C4-2B (cell line): Measurements from ENCODE around the gene AGK.

ENCODE experiments used
- H3K27ac ChIP-seq: fragments of 450-650 bp; 2 replicates; pipeline ENCODE4 v1.5.1; 2017
- ZFX ChIP-seq: fragments of 450-650 bp; IDR thresholded peaks from 2 replicates; pipeline ENCODE4 v1.6.1; 2017
- TF ChIP-seq, protein P1 (sequence below): fragments of 450-650 bp; conservative IDR thresholded peaks from 2 replicates; pipeline ENCODE4 v1.5.1; 2017; ENCODE audit warnings: mild to moderate bottlenecking

The AGK gene, protein sequence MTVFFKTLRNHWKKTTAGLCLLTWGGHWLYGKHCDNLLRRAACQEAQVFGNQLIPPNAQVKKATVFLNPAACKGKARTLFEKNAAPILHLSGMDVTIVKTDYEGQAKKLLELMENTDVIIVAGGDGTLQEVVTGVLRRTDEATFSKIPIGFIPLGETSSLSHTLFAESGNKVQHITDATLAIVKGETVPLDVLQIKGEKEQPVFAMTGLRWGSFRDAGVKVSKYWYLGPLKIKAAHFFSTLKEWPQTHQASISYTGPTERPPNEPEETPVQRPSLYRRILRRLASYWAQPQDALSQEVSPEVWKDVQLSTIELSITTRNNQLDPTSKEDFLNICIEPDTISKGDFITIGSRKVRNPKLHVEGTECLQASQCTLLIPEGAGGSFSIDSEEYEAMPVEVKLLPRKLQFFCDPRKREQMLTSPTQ

DNA sequence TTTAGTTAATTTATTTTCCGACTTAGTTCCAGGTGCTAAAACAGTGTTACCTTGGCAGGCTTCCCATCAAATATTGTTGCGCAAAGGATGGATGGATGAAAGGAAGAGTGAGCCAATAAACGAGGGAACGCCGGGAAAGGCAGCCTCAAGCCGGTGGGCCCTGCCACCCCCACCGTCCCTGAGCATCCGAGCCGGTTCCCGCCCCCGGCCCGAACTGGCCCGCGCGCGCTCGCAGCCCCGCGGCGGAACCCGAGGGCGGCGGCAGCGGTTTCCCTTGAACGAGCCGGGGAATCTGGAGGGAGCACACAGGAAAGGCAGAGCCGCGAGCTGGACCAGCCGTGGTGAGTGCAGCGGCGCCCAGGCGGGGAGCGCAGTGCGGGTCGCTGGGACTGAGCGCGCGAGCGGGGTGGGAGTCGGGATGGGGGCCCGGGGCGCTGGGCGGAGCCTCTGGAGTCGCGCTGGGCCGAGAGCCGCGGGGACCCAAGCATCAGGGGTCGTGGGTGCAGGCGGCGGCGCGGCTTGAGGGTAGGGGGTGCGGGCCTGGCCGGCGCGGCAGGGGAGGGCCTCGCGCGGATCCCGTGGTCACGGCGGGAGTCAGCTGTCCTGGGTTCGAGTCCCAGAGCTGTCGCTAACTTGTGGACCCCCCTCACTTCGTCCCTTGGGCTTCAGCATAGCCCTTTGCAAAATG lies at the start of gene AGK:
AGK (plus strand) TSS at position 317 of the 688 bp plus-strand sequence. CDS start 4,057 bp downstream, outside the sequence.
- peak within 1 kb of the TSS; percentile 85 for H3K27ac ChIP-seq
- TF ChIP-seq, protein P1, sequence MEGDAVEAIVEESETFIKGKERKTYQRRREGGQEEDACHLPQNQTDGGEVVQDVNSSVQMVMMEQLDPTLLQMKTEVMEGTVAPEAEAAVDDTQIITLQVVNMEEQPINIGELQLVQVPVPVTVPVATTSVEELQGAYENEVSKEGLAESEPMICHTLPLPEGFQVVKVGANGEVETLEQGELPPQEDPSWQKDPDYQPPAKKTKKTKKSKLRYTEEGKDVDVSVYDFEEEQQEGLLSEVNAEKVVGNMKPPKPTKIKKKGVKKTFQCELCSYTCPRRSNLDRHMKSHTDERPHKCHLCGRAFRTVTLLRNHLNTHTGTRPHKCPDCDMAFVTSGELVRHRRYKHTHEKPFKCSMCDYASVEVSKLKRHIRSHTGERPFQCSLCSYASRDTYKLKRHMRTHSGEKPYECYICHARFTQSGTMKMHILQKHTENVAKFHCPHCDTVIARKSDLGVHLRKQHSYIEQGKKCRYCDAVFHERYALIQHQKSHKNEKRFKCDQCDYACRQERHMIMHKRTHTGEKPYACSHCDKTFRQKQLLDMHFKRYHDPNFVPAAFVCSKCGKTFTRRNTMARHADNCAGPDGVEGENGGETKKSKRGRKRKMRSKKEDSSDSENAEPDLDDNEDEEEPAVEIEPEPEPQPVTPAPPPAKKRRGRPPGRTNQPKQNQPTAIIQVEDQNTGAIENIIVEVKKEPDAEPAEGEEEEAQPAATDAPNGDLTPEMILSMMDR, result no peak
- TF ChIP-seq ZFX, result peak; percentile 95

DNA sequence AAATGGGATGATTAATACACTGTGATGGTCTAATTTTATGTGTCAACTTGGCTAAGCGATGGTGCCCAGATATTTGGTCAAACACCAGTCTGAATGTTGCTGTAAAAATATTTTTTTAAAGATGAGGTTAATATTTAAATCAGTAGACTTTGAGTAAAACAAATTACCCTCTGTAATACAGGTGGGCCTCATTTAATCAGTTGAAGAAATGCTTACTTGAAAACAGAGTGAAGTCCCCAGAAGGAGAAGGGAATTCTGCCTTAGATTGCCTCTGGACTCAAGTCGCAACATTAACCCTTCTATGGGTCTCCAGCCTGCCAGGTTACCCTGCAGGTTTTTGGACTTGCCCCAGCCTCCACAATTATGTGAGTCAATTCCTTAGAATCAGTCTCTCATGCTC lies 49.8 kb upstream of the AGK start:
- no peak for TF ChIP-seq ZFX
- TF ChIP-seq, protein P1, result no peak
- H3K27ac ChIP-seq, result no peak overlapping the region

DNA sequence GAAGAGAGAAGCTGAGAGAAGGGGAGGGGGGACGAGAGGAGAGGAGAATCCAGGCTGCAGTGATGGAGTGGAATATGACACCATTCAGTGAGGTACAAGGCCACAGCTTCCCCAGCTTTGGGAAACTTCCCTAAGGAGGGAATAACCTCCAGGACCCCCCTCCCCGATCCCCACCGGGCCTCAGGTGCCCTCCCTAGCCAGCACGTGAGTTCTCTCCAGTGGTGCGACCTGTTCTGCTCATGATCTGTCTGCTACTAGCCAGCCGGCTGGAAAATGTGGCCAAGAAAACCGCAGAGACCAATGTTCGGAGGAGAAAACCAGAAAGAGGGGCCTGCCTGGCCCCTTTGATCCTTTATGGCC lies 39.9 kb upstream of the AGK start:
- no peak overlapping the region for H3K27ac ChIP-seq
- TF ChIP-seq, protein P1, result no peak

DNA sequence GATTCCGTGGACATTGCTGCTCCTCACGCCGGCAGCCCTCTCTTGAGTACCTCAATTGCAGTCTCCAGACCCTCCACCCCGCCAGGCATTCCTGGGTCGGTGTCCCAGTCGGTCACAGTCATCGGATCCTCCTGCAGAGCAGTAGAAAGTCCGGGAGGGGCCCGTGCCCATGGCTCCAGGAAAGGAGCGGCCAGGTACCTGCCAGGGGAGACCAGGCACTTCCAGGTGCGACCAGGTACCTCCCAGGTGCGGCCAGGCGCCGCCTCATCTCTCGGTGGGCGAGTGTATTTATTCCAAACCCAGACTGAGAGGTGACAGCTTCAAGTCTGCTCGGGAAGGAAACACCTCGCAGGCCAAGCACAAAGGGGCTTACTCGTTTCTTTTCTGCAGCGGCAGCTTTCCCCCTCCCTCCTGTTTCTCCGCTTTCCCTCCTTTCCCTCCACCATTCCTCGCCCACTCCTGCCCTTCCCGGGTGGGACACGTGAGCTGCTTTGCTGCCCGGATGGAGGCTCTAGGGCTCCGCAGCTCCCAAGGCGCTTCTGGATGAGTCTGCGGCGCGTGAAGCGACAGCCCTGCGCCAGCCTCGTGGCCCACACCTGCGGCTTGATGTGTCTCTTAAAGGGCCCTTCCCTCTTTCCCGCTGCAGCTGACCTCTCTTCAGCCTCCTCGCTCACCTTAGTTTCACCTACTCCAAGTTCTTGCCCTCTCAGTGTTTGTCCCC lies 39.4 kb upstream of the AGK start:
- no peak overlapping the region for H3K27ac ChIP-seq
- TF ChIP-seq ZFX, result no peak
- TF ChIP-seq, protein P1, result no peak

DNA sequence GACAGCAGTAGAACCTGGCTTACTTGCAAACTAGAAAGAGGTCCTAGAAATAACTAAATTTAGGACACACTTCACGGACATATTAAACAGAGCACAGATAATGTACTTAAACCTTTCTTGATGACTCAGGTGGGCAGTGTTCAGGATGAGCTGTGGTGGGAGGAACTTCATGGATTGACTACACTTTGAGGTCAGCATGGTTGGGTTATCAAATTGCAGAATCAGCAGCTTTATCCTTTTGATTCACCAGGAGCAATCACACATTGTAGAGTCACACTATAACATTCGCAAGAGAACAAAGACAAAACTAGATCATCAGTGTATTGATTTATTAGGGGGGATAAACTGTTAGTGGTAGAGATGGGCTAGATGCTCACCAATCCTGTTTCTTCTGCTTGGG lies 38.6 kb upstream of the AGK start:
- H3K27ac ChIP-seq, result no peak overlapping the region
- TF ChIP-seq, protein P1, result no peak
- TF ChIP-seq ZFX, result no peak

DNA sequence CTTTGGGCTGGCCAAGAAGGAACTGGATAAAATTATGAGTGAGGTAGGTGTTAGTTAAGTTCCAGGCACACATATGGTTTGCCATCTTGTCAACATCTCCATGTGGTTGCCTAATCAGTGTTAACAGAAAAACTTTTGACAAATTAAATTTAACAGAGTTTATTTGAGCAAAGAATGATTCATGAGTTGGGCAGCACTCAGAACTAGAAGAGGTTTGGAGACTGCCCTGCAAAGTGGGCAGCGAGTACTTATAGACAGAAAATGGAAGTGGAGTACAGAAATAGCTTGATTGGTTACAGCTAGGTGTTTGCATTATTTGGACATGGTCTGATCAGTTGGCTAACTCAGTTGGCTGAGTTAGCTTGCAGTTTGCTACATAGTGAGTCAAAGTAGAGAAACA lies 37.5 kb upstream of the AGK start:
- H3K27ac ChIP-seq, result no peak overlapping the region
- TF ChIP-seq, protein P1, result no peak

DNA sequence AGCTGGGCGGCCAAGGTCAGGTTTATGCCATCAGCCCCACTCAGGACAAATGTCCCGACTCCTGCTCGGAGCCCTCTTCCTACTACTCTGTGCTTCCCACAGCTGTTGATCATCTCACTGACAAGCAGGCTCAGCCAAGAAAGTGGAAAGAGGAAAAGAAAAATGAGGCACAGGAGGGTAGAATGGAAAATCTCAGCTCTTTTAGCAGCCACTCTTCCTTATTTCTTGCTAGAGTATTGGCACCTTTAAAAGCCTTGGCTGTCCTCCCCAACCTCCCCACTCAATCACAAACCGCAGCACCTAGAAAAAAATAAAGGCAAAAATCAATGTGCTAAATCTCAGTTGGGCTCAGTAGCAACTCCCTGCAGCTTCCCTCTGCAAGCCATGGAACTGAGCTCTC lies 35.3 kb upstream of the AGK start:
- no peak for TF ChIP-seq ZFX
- TF ChIP-seq, protein P1, result no peak
- H3K27ac ChIP-seq, result no peak overlapping the region
